GM23338 (cell line): ENCODE data around the gene ING1. TPM values are rescaled to one million over a fixed set of nuclear protein-coding genes. Genes with fewer than 3 reads are reported as not detected.

Experiments used
- ATAC-seq: fragments of 200-7000 bp; cut with Tn5 transposase; 3 replicates; pipeline ENCODE4 v1.9.1; 2020
- DNase-seq: peaks from one replicate; pipeline ENCODE4 v3.0.0-alpha.2; 2015; ENCODE audit warnings: low spot score
- H2AFZ ChIP-seq: fragments of 200-600 bp; sonication (generic); 2 replicates; pipeline ENCODE4 v1.8.0; 2016; ENCODE audit warnings: antibody characterized with exemption, mild to moderate bottlenecking, moderate library complexity
- H3F3A ChIP-seq: fragments of 200-600 bp; sonication (generic); replicated peaks from 2 replicates; pipeline ENCODE4 v1.8.0; 2017; ENCODE audit warnings: antibody characterized with exemption, mixed run types, low read depth
- H3K27ac ChIP-seq: fragments of 200-600 bp; sonication (generic); 2 replicates; pipeline ENCODE4 v1.6.1; 2016; ENCODE audit warnings: low read depth
- H3K27me3 ChIP-seq: fragments of 200-600 bp; sonication (generic); 2 replicates; pipeline ENCODE4 v1.8.0; 2016; ENCODE audit warnings: mild to moderate bottlenecking, mixed run types, moderate library complexity; ENCODE audit not compliant: insufficient read depth
- H3K36me3 ChIP-seq: fragments of 200-600 bp; sonication (generic); 2 replicates; pipeline ENCODE4 v1.8.0; 2016; ENCODE audit warnings: mild to moderate bottlenecking; ENCODE audit not compliant: insufficient read depth
- H3K4me1 ChIP-seq: fragments of 200-600 bp; sonication (generic); 2 replicates; pipeline ENCODE4 v1.8.0; 2016; ENCODE audit warnings: mild to moderate bottlenecking, moderate library complexity; ENCODE audit not compliant: insufficient read depth
- H3K4me2 ChIP-seq: fragments of 200-600 bp; sonication (generic); 2 replicates; pipeline ENCODE4 v1.7.1; 2017; ENCODE audit warnings: mixed run types
- H3K4me3 ChIP-seq: fragments of 200-600 bp; sonication (generic); 2 replicates; pipeline ENCODE4 v1.6.1; 2016; ENCODE audit warnings: mixed run types
- H3K79me2 ChIP-seq: fragments of 200-600 bp; sonication (generic); replicated peaks from 2 replicates; pipeline ENCODE4 v1.8.0; 2017; ENCODE audit warnings: mild to moderate bottlenecking; ENCODE audit not compliant: insufficient read depth
- H3K9me2 ChIP-seq: fragments of 200-600 bp; sonication (generic); 2 replicates; pipeline ENCODE4 v1.8.0; 2017; ENCODE audit not compliant: insufficient read depth
- H4K20me1 ChIP-seq: fragments of 200-600 bp; sonication (generic); replicated peaks from 2 replicates; pipeline ENCODE4 v1.8.0; 2017; ENCODE audit warnings: mild to moderate bottlenecking; ENCODE audit not compliant: insufficient read depth
- H3K27ac Mint-ChIP-seq: 2 replicates; pipeline ENCODE4 v1.8.0; 2020; ENCODE audit warnings: inconsistent platforms, mild to moderate bottlenecking, moderate library complexity, mixed read lengths
- H3K27me3 Mint-ChIP-seq: 3 replicates; pipeline ENCODE4 v1.8.0; 2022; ENCODE audit warnings: low read depth, mild to moderate bottlenecking, moderate library complexity, mixed read lengths, inconsistent platforms; ENCODE audit not compliant: insufficient read depth, poor library complexity
- H3K36me3 Mint-ChIP-seq: 3 replicates; pipeline ENCODE4 v1.8.0; 2021; ENCODE audit warnings: low read depth, mild to moderate bottlenecking, inconsistent platforms, moderate library complexity, mixed read lengths
- H3K4me1 Mint-ChIP-seq: 3 replicates; pipeline ENCODE4 v1.8.0; 2020; ENCODE audit warnings: mild to moderate bottlenecking, inconsistent platforms, mixed read lengths
- H3K4me3 Mint-ChIP-seq: 3 replicates; pipeline ENCODE4 v1.8.0; 2021; ENCODE audit warnings: moderate library complexity, mild to moderate bottlenecking, inconsistent platforms, mixed read lengths
- H3K9me3 Mint-ChIP-seq: 3 replicates; pipeline ENCODE4 v1.8.0; 2020; ENCODE audit warnings: moderate library complexity, mild to moderate bottlenecking, inconsistent platforms, mixed read lengths
- CREB1 ChIP-seq: fragments of 250-450 bp; sonication (Bioruptor Pico); IDR thresholded peaks from 2 replicates; pipeline ENCODE4 v1.5.0; 2020; ENCODE audit warnings: low read depth, mild to moderate bottlenecking, moderate library complexity
- EZH2 ChIP-seq: fragments of 200-600 bp; sonication (generic); IDR thresholded peaks from one replicate; pipeline ENCODE4 v1.8.0; 2017; ENCODE audit warnings: antibody characterized with exemption, mild to moderate bottlenecking, low read depth; ENCODE audit not compliant: unreplicated experiment
- EZH2phosphoT487 ChIP-seq: fragments of 200-600 bp; sonication (generic); IDR thresholded peaks from one replicate; pipeline ENCODE4 v1.8.1; 2018; ENCODE audit warnings: antibody characterized with exemption; ENCODE audit not compliant: unreplicated experiment
- JUNB ChIP-seq: IDR thresholded peaks from one replicate; pipeline ENCODE4 v1.6.1; 2016; ENCODE audit warnings: antibody characterized with exemption; ENCODE audit not compliant: unreplicated experiment
- NANOG ChIP-seq: IDR thresholded peaks from 2 replicates; pipeline ENCODE4 v1.6.1; 2016; ENCODE audit warnings: antibody characterized with exemption, borderline replicate concordance
- STAT1 ChIP-seq: IDR thresholded peaks from one replicate; pipeline ENCODE4 v1.6.1; 2016; ENCODE audit warnings: antibody characterized with exemption; ENCODE audit not compliant: unreplicated experiment
- ZNF331 ChIP-seq: fragments of 250-450 bp; sonication (Bioruptor Pico); IDR thresholded peaks from 2 replicates; pipeline ENCODE4 v1.5.0; 2020; ENCODE audit warnings: low read depth, mild to moderate bottlenecking, moderate library complexity
- polyA plus RNA-seq: library from polyadenylated mRNA; unstranded; fragments of >200 nt; fragmentation: Nextera tagmentation; extraction: Ambion mirVana; gene quantifications from 2 replicates; pipeline ENCODE4 v1.2.1, GENCODE V29; 2016
- total RNA-seq: library from RNA; depleted of rRNA; stranded (reverse); fragments of >200 nt; shearing (Covaris generic); gene quantifications from 2 replicates; pipeline ENCODE4 v1.2.3, GENCODE V29; 2014
- TF ChIP-seq, protein P1 (sequence below), 2 experiments: fragments of 200-600 bp in 1 of 2; sonication (generic) in 1 of 2; conservative IDR thresholded peaks; 2 replicates each; pipeline versions ENCODE4 v1.5.1 to v1.6.1; 2016 to 2017; ENCODE audit warnings: antibody characterized with exemption in 2 of 2, low read depth in 2 of 2, mild to moderate bottlenecking in 2 of 2, moderate library complexity in 1 of 2
- TF ChIP-seq, protein P2 (sequence below): IDR thresholded peaks from 2 replicates; pipeline ENCODE4 v1.6.1; 2016; ENCODE audit warnings: antibody characterized with exemption

The ING1 gene
- total and polyA plus RNA-seq, 2 experiments from 2014 or later: 27.4 to 34.4 TPM

DNA sequence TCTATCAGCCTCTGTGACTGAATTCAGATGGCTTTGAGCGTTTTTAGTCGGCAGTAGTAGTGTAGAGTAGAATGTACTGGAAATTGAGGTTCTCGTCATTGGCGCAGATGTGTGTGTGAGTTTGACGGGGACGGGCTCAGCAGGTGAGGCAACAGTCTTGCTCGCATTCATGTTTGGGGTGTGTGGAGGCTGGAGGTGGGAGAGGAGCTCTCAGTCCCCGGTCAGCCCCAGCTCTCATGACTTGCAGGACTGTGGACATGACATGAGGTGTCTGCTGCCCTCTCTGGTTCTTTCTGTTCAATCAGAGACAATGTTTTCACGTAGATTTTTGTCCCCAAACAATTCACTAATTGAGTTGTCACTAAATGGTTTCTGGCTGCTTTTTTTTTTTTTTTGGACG, 57.2 kb downstream of the ING1 start:
- Histone ChIP-seq H3K27ac (no peak overlapping the region), H3K27me3 (no peaks in the 10 kb centered on the region), H3K4me3 (no peak overlapping the region), H2AFZ (peak overlapping the region; percentile 56; the same call in 1 of the 2 replicates), H3K9me2 (peaks cover 14% of the 10 kb centered on the region), H3F3A (no peaks in the 10 kb centered on the region), H3K36me3 (no peaks in the 10 kb centered on the region), H3K4me1 (no peaks in the 10 kb centered on the region), H4K20me1 (no peaks in the 10 kb centered on the region), H3K4me2 (no peak overlapping the region), H3K79me2 (no peaks in the 10 kb centered on the region)
- no peak overlapping the region for H3K4me3 Mint-ChIP-seq
- H3K27me3 Mint-ChIP-seq: no peaks in the 10 kb centered on the region
- peak; percentile 47; the same call in 1 of the 3 replicates for ATAC-seq
- no peak overlapping the region for H3K27ac Mint-ChIP-seq
- TF ChIP-seq JUNB: no peak
- TF ChIP-seq STAT1: no peak
- no peak for TF ChIP-seq CREB1 (CRISPR knock-in tag)
- TF ChIP-seq, protein P1, sequence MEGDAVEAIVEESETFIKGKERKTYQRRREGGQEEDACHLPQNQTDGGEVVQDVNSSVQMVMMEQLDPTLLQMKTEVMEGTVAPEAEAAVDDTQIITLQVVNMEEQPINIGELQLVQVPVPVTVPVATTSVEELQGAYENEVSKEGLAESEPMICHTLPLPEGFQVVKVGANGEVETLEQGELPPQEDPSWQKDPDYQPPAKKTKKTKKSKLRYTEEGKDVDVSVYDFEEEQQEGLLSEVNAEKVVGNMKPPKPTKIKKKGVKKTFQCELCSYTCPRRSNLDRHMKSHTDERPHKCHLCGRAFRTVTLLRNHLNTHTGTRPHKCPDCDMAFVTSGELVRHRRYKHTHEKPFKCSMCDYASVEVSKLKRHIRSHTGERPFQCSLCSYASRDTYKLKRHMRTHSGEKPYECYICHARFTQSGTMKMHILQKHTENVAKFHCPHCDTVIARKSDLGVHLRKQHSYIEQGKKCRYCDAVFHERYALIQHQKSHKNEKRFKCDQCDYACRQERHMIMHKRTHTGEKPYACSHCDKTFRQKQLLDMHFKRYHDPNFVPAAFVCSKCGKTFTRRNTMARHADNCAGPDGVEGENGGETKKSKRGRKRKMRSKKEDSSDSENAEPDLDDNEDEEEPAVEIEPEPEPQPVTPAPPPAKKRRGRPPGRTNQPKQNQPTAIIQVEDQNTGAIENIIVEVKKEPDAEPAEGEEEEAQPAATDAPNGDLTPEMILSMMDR (conservative IDR thresholded peaks at IDR 0.05; ENCODE audit: low read depth in 2 of 2): 0 out of 4 replicates have a peak, but pooled peaks of 1 of the 2 experiments have one; percentile 26
- H3K9me3 Mint-ChIP-seq: no peaks in the 10 kb centered on the region
- no peak for DNase-seq
- H3K4me1 Mint-ChIP-seq: peaks cover 3% of the 10 kb centered on the region; the same call in 1 of the 3 replicates
- H3K36me3 Mint-ChIP-seq: no peaks in the 10 kb centered on the region

DNA sequence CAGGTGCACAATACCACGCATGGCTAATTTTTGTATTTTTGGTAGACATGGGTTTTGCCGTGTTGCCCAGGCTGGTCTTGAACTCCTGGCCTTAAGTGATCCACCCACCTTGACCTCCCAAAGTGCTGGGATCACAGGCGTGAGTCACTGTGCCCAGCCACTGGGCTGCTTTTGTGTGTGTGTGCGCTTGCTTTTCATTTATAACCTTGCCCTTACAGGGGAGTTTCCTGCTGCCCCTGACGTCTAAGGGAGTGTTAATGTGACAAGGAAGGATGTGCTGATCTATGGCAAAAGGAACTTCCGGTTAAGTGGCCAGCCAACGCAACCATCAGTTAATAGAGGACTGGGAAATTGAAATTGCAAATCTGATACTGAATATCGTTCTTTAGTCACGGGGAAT, 57.7 kb downstream of the ING1 start:
- peak overlapping the region; percentile 56; the same call in 1 of the 2 replicates for H2AFZ ChIP-seq
- H3K79me2 ChIP-seq: no peaks in the 10 kb centered on the region
- Mint-ChIP-seq H3K4me1 (peaks cover 3% of the 10 kb centered on the region; the same call in 1 of the 3 replicates), H3K27me3 (no peaks in the 10 kb centered on the region), H3K36me3 (no peaks in the 10 kb centered on the region), H3K27ac (no peak overlapping the region), H3K4me3 (no peak overlapping the region), H3K9me3 (no peaks in the 10 kb centered on the region)
- no peaks in the 10 kb centered on the region for H3K27me3 ChIP-seq
- H3K36me3 ChIP-seq: no peaks in the 10 kb centered on the region
- peaks cover 9% of the 10 kb centered on the region for H3K9me2 ChIP-seq
- ATAC-seq (no peak), DNase-seq (no peak)
- no peaks in the 10 kb centered on the region for H3K4me1 ChIP-seq
- H3K4me3 ChIP-seq: no peak overlapping the region
- no peak overlapping the region for H3K4me2 ChIP-seq
- TF ChIP-seq NANOG (no peak), ZNF331 (no peak), EZH2 (no peak), CREB1 (CRISPR knock-in tag) (no peak), EZH2phosphoT487 (no peak)
- TF ChIP-seq, protein P2, sequence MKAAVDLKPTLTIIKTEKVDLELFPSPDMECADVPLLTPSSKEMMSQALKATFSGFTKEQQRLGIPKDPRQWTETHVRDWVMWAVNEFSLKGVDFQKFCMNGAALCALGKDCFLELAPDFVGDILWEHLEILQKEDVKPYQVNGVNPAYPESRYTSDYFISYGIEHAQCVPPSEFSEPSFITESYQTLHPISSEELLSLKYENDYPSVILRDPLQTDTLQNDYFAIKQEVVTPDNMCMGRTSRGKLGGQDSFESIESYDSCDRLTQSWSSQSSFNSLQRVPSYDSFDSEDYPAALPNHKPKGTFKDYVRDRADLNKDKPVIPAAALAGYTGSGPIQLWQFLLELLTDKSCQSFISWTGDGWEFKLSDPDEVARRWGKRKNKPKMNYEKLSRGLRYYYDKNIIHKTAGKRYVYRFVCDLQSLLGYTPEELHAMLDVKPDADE: no peak
- no peak overlapping the region for H3K27ac ChIP-seq
- no peaks in the 10 kb centered on the region for H3F3A ChIP-seq
- H4K20me1 ChIP-seq: no peaks in the 10 kb centered on the region
